HG03025 (cell line): ENCODE results near the gene LILRA1.
"Not testable (repeated sequence)": the region's sequence is repeated elsewhere in the genome, so short reads cannot be mapped to it uniquely, and the experiment has no call there.

ENCODE experiments used
- ATAC-seq: cut with Tn5 transposase; IDR thresholded peaks from one replicate; pipeline ENCODE4 v1.9.1; 2021; ENCODE audit warnings: mild to moderate bottlenecking, moderate library complexity; ENCODE audit not compliant: unreplicated experiment, low FRiP score

Gene LILRA1

DNA sequence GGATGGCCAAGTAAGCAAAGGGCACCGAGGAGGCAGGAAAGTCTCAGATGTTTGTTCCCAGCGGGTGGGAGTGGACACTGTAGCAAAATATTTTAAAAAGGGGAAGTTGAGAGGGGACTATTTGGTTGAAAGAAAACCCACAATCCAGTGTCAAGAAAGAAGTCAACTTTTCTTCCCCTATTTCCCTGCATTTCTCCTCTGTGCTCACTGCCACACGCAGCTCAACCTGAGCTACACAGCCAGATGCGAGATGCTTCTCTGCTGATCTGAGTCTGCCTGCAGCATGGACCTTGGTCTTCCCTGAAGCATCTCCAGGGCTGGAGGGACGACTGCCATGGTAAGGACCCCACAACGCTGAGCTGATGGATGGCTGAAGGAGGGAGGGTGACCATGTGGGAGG lies at the start of gene LILRA1:
TSS of gene LILRA1 (plus strand) at position 188 of the 400 bp plus-strand sequence. CDS start 613 bp downstream, outside the sequence.
- ATAC-seq: not testable (repeated sequence)

DNA sequence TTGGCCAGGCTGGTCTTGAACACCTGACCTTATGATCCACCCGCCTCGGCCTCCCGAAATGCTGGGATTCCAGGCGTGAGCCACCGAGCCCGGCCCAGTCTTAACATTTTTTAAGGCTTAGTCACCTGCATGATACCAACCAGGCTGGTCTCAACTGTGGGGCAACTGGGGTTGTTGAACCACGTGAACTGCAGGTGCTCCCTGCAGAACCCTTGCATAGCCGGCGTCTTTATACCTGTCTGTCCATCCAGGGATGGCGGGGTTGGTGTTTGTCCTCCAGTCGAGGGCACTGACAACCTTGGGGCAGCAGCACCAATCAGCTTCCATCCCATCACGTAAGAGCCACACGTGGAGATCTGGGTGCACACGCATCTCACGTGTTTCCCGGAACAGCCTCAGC lies 44.6 kb upstream of the LILRA1 start:
- no peak for ATAC-seq

DNA sequence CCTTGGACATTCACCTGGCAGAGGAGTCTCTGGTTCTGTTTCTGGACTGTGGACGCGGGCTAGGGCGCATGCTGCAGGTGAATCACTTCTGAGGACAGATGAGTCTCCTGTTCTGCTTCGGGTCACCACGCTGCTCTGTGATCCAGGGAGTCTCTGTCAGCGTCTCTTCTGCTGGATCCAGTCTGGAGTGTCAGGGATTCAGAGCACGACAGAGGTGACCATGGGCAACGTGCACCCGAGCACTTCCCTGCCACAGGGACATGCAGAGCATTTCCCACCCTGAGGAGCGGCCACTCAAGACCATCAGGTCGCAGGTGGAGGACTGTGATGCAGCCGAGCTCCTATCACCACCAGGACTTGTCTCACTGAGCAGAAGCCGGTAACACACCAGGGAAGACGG lies 44.2 kb upstream of the LILRA1 start:
- ATAC-seq: no peak

DNA sequence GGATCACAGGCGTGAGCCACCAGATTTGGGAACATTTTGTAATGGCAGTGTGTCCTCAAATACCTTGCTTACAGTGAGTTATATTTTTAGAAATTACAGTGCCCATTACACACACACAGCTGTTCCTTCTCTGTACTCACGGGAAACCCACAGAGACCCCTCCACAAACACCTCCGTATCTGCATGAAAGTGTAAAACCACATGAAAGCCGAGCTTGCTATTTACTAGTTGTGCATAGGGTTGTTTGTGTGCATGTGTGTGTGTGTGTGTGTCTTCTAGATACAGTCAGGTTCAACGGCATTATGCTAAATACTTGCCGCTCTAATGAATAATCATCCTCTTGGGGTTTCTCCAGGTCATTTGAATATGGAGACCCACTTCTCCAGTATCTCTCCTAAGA lies 42.1 kb upstream of the LILRA1 start:
- no peak for ATAC-seq

DNA sequence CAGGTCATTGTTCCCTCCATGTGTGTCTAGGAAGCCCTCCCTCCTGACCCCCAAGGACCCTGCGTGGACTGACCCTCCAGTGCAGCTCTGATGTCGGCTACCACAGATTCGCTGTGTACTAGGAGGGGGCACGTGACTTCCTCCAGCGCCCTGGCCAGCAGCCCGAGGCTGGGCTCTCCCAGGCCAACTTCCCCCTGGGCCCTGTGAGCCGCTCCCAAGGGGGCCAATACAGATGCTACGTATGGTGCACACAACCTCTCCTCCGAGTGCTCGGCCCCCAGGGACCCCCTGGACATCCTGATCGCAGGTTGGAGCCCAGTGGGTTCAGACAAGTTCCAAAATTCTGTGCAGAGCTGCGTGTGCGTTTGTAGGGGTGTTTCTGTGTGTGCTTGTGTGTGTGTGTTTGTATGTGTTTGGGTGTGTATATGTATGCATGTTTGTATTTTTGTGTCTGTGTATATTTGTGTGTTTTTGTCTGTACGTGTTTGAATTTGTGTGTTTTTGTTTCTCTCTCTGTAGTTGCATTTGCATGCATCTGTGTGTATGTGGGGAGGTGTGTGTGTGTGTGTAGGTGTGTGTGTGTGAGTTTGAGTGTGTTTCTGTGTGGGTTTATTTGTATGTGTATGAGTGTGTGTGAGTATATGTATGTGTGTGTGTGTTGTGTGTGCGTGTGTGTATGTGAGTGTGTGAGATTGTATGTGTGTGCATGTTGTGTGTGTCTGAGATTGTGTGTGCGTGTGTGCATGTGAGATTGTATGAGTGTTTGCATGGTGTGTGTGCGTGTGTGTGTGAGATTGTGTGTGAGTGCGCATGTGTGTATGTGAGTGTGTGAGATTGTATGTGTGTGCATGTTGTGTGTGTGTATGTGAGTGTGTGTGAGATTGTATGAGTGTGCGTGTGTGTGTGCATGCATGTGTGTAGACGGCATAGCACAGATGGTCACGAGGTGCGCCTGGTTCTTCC lies 41.2 kb upstream of the LILRA1 start:
- no peak for ATAC-seq

DNA sequence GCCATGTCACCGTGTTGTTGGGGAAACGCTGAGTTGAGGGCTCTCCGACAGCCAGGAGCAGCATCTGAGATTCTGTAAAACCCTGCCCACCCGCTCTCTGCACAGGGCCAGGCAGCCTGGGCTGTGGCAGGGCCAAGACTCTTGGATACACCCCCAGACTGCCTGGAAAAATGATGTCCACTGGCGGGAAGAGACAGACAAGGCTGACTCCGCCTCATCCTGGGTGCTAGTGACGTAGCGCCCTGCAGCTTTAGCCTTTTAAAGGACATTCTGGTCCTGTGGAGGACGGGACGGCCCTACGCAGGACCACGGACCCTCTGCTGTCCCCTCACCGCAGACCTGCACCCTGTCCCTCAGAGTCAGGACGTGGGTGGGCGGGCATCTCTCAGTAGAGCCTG lies 40.5 kb upstream of the LILRA1 start:
- ATAC-seq: no peak

DNA sequence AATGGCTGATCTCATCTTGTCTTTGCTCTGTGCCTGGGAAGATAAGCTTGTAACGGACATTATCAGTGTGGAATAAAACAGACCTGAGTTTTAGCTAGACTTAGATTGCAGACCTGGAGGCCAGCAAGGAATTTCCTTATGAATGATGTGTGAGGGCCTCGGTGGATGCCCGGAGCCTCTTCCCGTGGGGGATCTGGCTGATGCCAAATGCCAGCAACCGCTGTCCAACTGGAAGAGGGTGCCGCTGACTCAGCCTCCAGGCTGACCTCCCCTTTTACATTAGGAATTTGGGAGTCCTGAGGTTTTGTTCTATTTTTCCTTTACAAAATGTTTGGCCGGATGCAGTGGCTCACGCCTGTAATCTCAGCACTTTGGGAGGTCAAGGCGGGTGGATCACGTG lies 39.4 kb upstream of the LILRA1 start:
- ATAC-seq: no peak

DNA sequence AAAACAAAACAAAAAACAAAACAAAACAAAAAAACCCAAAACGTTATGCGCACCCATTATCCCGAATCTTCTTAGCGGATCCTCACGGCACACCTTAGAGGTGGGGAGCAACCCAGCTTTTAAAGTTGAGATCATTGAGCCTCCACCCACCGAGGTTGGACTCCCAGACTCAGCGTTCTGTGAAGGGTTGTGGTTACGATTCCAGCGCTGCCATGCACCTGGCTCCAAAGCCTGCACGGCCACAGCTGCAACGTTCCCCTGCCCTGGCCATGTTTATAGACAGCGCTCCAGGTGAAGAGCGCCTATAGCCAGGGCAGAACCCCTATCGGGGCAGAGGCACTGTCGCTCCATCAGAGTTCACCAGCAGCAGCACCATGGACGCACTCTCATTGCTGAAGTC lies 38.5 kb upstream of the LILRA1 start:
- no peak for ATAC-seq

DNA sequence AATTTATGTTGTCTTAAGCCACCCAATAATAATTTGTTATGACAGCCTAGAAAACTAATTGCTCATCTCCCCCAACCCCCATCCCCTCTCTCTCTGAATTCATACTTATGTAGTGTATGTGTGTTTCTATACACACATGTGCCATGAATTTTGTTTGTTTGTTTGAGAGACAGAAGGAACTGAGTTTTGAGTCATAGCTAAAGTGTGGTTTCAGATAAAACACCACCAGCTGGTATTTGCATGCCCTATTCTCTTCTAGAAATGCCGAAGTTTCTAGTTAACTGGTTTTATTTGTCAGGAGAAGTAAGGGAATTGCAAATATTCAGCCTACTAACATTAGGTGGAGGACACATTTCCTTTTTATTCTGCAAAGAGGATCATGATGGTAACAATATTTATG lies 37.2 kb upstream of the LILRA1 start:
- no peak for ATAC-seq

DNA sequence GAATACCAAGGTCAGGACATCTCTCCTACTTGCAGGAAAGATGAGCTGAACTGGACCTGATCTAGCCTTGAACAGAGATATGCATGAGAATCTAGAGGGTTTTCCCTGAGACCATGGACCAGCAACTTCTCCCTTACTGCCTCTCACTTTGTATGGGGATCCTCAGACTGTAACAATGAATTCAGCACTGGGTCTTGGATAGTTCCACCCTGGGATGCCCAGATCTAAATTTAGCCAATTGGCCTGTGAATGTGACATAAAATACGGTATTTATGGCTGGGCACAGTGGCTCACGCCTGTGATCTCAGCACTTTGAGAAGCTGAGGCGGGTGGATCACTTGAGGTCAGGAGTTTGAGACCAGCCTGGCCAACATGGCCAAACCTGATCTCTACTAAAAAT lies 35.1 kb upstream of the LILRA1 start:
- no peak for ATAC-seq

DNA sequence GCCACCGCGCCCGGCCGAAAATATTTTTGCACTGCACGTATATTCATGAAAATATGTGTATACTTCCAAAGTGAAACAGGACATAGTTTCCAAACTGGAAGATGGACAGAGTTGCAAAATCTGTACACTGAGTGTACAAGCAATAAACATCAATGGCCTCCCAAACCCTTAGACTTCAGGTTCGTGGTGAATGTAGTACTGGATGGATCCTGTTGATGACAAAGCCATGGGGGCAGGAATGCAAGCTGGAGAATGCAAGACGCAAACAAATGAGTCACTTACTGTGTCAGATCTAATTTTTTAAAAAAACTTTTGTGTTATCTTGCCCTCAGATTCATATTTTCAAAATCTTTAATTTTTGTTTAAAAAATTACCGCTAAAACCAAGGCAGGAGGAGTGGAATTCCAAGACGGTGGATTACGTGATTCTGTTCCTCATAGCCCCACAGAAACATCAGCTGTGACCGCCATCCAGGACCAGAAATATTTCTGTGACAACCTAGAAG lies 32.5 kb upstream of the LILRA1 start:
- no peak for ATAC-seq

DNA sequence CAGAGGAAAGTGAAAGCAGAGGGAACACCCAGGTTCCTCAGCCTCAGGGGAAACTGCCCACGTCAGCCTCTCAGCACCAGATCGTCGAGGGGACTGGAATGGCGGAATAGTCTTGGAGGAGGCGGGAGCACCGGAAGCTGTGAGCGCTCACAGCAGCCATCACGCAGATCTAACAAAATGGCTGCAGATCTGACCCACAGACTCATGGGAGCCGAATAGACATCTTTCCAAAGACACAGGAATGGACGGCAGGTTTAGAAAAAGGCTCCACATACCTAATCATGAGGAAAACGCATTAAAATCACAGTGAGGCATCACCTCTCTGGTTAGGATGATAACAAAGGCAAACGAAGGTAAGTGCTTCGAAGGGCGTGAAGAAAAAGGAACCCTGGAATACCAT lies 31.6 kb upstream of the LILRA1 start:
- ATAC-seq: no peak

DNA sequence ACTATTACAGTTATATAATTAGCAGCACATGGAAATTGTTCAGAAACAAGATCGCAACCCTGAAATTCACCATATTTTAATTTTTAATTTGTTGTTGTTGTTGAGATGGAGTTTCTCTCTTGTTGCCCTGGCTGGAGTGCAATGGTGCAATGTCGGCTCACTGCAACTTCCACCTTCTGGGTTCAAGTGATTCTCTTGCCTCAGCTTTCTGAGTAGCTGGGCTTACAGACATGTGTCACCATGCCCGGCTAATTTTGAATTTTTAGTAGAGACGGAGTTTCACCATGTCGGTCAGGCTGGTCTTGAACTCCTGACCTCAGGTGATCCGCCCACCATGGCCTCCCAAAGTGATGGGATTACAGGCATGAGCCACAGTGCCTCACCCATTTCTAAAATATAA lies 30.2 kb upstream of the LILRA1 start:
- not testable (repeated sequence) for ATAC-seq

DNA sequence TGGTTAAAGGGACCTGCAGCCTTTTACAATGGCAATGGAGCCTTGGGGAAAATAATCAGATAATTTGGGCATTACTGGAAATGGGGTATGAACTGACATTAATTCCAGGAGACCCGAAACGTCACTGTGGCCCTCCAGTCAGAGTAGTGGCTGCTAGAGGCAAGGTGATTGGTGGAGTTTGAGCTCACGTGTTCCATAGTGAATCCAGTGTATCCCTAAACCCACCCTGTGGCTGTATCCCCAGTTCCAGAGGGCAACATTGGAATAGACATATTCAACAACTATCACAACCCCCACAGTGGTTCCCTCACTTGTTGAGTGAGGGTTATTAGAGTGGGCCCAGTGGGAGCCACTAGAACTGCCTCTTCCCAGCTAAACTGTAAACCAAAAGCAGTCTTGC lies 23.1 kb upstream of the LILRA1 start:
- no peak for ATAC-seq

DNA sequence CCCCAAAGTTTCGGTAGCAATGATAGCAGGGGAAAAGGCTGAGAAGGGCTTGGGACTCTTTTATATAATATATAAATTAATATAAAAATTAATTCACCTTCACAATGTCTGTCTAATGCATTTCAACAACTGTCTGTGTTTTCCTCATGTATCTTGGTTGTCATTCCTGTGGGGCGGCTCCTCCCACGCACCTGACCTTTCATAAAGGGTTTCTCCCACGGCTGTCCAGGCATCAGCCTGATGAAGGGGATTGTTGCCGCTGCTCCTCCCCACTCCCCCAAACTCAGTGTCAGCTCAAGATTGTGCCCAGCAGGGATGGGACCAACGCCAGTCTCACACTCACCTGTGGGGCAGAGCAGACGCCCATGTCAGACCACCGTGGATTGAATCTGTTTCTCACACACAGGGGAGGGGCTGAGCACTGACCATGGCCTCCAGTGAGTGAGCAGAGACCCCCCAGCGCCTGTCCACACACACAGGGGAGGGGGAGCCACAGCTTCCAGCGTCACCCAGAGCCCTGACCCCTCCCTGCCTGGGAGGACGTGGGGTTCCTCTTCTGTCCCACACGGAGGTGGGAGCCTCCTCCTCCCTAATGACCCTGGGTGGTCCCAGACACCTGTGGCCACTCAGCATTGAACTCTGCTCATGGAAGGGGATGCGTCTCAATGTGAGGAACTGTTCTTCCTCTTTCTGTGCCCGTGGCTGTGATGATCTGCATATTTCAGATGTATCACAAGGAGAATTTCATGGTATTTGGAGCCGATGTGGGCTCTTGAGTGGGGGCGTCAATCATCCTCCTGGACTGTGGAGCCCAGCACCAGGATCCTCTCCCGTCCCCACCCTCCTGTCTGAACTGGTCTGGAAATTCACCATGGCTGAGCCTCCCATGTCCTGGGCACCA lies 21.5 kb upstream of the LILRA1 start:
- ATAC-seq: not testable (repeated sequence)

DNA sequence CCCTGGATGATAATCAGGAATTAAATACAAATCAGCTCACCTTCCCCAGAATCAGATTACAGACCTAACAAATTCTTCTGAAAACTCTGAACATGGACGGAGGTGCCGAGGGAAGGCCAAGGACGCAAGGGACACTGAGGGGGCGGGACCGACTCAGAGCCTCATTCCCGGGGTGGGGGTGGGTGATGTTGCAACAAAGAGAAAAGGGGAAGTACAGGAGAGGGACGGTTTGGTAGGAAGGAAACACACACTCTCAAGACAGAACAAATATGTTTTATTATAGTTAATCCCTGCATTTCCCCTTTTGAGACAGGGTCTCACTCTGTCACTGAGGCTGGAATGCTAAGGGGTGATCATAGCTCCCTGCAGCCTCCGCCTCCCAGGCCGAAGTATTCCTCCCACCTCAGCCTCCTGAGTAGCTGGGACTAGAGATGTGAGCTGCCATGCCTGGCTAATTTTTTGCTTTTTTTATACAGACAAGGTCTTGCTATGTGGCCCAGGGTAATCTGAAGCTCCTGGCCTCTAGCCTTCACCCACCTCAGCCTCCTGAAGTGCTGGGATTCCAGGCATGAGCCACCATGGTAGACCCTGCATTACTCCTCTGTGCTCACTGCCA lies 20.6 kb upstream of the LILRA1 start:
- no peak for ATAC-seq

DNA sequence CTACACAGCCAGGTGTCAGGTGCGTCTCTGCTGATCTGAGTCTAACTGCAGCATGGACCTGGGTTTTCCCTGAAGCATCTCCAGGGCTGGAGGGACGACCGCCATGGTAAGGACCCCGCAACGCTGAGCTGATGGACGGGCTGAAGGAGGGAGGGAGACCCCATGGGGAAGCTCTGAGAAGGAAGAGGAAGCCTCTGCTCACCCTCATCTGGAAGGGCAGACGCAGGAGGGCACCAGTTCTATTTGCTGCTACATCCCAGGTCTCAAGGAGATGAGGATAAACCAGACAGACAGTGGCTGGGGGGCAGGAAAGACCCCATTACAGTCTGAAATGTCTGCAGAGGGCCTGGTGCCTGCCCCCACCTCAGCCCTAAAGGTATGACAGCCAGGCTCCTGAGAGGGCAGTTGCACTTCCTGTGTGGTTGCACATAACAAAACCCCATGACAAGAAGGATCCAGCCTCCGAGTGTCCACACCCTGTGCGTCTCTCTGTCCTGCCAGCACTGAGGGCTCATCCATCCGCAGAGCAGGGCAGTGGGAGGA lies 20.0 kb upstream of the LILRA1 start, which contains the start of gene LILRA2:
TSS of gene LILRA2 (plus strand) at position 461 of the 543 bp plus-strand sequence. CDS start 89 bp downstream, outside the sequence.
- ATAC-seq: no peak

DNA sequence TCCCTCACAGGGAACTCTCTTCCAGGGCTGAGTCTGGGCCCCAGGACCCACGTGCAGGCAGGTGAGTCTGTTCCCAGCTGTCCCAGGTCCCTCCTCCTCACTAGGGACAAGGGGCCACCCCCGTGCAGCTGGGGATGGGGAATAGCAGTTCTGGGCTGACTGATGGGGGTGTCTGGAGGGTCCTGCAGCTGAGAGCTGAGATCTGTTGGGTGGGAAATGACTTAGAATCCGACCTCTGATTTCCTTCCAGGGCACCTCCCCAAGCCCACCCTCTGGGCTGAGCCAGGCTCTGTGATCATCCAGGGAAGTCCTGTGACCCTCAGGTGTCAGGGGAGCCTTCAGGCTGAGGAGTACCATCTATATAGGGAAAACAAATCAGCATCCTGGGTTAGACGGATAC lies 19.4 kb upstream of the LILRA1 start:
- ATAC-seq: no peak

DNA sequence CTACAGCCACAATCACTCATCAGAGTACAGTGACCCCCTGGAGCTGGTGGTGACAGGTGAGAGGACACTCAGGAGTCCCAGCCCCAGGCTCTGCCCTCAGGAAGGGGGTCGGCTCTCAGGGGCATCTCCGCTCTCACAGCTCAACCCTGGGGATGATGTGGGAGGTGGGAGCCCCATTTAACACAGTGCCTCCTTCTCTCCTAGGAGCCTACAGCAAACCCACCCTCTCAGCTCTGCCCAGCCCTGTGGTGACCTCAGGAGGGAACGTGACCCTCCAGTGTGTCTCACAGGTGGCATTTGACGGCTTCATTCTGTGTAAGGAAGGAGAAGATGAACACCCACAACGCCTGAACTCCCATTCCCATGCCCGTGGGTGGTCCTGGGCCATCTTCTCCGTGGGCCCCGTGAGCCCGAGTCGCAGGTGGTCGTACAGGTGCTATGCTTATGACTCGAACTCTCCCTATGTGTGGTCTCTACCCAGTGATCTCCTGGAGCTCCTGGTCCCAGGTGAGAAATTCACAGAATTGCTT lies 18.8 kb upstream of the LILRA1 start:
- no peak for ATAC-seq

DNA sequence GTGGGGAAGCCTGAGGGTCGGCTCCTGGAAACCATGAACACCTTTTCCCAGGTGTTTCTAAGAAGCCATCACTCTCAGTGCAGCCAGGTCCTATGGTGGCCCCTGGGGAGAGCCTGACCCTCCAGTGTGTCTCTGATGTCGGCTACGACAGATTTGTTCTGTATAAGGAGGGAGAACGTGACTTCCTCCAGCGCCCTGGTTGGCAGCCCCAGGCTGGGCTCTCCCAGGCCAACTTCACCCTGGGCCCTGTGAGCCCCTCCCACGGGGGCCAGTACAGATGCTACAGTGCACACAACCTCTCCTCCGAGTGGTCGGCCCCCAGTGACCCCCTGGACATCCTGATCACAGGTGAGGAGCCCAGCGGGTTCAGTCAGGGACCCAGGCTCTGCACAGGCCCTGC lies 18.2 kb upstream of the LILRA1 start:
- not testable (repeated sequence) for ATAC-seq
